Activated CD4-positive, alpha-beta T cell treated with anti-CD3 and anti-CD28 coated beads for 1 hour (primary cell): ENCODE results near the gene TTLL10.
A peak's percentile ranks its signal among the peaks of the same experiment; 100 is the strongest.

ENCODE experiments used
- DNase-seq: peaks from one replicate; pipeline ENCODE4 v3.0.0-alpha.2; 2020

Gene TTLL10

GRCh38 chr1:1173793-1174415, at the start of gene TTLL10:
Gene TTLL10 (plus strand): TSS chr1:1173880. CDS start chr1:1179216, 5,336 bp downstream.
- peak; percentile 32 for DNase-seq

DNA sequence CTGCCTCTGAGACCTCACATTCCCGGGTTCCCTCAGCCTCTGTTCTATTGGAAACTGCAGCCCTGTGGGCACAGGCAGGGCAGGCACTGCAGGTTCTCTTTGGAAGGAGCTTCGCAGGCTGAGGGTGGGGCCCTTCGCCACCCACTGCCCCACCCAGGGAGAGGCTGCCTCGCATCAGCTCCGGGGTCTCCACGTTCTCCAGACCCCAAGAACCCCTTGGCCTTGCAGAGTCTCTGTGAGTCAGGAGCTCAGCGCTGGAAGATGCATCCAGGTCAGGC, 49.2 kb upstream of the TTLL10 start:
- DNase-seq, result no peak

GRCh38 chr1:1124786-1125642, 48.7 kb upstream of the TTLL10 start:
- DNase-seq, result no peak

GRCh38 chr1:1125945-1126344, 47.7 kb upstream of the TTLL10 start:
- no peak for DNase-seq

DNA sequence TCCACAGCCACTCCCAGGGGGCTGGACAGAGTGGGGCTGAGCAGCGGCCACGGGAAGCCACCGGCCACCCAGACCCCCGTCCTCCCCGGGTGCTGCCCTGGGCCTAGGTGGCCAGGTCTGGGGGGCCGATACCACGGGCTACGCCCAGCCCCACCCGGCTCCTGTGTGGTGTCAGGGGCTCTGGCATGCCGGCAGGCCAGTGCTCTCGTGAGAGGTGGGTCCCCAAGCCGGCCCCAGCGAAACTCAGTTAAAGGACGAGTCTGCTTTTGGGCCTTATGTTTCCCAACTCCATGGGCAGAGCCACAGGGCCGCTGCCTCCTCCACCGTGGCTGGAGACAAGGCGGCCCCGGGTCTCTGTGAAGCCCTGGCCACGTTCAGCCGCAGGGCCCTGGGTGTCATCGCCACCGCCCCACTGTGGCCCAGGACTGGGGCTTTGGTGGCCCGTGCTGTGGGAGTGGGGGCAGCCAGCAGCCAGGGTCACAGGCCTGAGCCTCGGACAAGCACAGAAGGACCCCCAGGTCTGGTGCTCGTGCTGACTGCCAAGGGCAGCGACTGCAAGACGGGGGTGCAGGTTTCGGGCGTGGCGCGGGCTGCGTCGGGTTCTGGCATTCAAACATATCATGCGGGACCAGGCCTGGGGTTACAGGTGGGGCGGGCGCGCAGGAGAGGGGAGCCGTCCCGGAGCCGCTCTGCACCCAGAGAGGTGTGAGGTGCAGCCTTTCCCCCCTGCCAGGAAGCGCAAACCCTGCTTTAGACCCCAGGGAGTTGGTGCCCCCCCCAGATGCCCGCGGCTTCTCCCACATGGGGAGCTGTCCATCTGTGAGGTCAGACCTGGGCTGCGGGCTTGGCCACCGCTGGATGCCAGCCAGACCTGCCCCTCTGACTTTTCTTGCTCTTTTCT, 45.9 kb upstream of the TTLL10 start:
- no peak for DNase-seq

- DNase-seq, result no peak
Observed at GRCh38 chr1:1128454-1129139, 45.1 kb upstream of the TTLL10 start.

- no peak for DNase-seq
Observed at GRCh38 chr1:1129381-1129821, 44.3 kb upstream of the TTLL10 start.

DNA sequence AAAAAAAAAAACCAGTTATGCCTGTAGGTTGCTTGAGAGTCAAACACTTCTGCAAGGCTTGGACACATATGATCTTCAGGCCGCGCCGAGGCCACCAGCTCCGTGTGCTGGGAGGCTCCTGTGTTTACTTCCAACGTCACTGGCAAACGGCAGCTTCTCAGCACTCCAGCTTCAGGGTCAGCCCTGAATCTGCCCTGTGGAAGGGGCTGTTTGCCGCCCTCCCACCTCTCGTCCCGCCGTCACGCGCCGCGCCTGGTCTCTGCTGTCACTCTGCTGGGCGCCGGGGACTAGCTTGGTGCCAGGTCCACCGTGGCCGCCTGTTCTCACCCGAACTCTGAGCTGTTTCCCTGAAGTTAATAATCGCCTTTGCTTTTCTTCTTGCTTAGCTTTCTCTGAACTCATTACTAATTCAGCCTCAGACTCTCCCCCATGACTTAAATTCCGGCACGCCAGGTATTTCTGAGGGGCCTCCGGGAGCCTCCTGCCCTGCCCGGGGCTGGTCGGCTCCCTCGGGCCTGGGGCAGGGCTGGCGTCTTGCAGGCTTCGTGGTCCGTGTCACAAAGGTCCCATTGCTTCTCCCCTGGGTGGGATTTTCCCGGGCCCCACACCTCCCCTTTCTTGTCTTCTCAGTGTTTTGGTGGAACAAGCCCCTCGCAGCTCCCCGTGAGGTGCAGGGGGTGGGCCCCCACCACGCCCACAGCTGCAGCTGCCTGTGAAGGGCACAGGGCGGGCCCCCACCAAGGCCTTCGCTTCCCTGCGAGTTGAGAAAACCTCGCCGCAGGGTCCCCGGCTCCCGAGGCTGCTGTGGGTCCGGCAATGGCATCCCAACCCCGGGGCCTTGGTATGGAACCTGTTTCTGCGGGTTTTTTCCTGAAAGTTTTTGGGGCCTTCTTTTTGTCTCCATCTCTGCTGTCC, 43.2 kb upstream of the TTLL10 start:
- DNase-seq, result no peak

GRCh38 chr1:1132042-1132950, 41.4 kb upstream of the TTLL10 start:
- no peak for DNase-seq

- no peak for DNase-seq
Observed at GRCh38 chr1:1132956-1133750, 40.5 kb upstream of the TTLL10 start.

DNA sequence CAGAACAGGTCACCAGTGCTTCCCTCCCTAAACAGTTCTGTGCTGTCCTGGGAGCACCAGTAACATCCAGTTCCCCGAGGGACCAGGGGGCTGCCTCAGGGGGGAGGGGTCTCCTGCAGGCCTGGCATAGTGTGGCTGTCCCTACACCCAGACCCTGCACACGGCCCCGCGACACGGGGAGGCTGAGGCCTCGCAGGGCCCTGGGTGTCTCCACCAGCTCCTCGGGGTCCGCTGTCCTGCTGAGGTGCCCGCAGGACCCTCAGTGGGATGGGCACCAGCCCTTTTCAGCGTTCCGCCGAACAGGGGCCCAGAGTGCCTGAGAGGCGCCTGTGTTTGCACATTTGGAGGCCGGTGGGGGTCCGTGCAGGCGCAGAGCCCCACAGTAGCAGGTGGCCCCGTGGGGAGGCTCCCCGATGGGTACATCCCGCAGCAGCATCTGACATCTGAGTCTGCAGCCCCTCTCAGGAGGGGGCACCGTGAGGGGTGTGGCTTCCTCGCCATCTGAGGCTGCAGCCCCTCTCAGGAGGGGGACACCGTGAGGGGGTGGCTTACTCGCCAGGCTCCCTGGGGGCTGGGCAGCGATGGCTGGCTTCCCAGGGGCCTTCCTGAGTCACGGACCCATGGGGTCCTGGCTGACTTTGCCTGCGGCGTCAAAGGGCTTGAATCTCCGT, 39.2 kb upstream of the TTLL10 start:
- DNase-seq, result no peak

DNA sequence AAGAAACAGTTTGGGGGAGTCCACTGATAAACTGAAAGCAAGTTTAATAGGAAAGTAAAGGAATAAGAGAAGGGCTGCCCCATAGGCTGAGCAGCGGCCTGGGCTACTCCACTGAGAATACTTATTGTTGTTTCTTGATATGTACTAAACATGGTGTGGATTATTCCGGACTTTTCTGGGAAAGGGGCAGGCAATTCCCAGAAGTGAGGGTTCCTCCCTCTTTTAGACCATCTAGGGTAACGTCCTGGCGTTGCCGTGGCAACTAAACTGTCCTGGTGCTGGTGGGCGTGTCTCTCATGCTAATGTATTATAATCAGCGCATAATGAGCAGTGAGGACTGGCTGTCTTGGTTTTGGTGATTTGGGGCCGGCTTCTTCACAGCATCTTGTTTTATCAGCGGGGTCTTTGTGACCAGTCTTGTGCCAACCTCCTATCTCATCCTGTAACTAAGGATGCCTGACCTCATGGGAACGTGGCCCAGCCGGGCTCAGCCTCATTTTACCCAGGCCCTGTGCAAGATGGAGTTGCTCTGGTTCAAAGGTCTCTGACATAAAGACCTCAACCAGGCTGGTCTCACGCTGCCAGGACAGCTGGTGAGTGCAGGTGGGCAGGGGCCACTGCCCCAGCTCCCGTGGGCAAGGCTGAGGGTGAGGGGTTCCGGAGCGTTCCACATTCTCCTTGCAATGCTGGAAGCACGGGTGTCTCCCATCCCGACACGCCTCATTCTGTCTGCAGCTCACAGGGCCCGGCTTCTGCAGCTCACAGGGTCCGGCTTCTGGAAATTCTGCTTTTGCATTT, 38.1 kb upstream of the TTLL10 start:
- no peak for DNase-seq

DNA sequence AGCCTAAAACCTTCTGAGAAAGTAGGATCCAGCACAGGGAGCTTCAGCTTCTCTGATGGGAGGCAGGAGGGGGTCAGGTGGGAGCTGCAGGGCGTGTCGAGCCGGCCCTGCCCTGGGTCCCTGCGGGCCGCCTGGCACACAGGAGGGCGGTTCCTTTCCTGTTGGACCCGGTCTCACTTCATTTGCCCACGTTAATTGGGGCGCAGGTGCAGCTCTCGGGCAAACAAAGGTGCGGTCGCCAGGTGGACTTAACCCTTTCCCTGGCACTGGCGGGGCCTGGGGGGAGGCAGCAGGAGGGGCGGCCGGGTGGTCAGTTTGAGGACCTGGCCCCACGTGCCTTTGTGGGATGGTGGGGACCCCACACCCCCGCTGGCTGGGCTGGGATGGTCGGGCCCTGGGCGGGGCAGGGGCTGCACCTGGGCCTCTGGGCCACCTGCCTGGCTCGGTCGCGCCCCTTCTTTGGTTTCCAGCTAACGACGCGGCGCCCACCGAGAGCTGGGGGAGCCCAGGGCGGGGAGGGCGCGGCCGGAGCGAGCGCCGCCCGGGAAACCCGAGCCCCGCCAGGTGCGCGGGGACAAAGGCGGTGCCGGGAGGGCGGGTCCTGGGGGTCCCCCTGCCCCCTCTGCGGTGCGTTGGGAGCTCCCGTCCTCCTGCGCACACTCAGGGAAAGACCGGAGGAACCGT, 37.0 kb upstream of the TTLL10 start:
- DNase-seq, result no peak

DNA sequence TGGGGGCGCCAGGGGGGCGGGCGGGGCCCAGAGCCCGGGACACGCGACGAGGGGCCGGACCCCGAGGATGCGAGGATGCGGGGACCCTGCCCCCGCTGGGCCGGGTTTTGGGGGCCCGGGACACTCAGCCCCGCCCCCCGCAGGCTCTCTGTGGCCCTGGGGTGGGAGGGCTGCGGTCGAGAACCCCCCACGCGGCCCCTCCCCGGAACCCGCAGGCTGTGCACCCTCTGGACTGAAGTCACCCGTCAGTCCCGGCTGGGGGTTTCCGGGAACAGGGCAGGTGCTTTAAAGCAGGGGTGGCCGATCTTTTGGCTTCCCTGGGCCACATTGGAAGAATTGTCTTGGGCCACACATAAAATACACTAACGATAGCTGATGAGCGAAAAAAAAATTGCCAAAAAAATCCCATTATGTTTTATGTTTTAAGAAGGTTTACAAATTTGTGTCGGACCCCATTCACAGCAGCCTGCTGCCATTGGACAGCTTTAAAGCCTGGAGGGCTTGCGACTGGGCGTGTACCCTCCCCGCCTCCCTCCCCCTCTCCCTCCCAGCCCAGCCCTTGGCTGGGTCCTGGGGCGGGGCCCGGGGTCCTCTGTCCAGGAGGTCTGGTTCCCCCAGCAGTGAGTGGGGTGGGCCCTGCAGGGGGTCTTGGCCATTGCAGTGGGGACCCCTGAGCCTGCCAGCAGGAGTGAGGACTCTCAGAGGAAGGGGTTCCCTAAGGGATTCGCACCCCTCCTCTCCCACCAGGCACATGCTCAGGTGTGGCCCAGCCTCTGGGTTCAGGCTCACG, 36.2 kb upstream of the TTLL10 start:
- peak; percentile 46 for DNase-seq

DNA sequence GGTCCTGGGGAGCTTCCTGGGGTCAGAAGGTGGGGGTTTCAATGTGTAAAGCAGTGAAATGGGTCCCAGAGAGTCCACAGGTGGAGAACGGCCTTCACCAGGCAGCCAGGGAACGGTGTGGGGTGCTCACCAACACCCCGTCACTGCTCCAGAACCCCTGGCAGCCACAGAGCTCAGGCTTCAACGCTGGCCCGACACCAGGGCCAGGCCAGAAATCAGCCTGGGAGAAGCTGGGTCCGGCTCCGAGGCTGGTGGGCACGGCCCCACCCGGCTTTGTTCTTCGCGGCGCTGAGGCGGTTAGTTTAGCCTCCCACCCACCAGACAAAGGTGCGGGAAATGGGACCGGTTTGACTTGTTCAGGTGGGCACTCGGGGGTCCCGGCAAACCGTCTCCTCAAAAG, 33.0 kb upstream of the TTLL10 start:
- no peak for DNase-seq

DNA sequence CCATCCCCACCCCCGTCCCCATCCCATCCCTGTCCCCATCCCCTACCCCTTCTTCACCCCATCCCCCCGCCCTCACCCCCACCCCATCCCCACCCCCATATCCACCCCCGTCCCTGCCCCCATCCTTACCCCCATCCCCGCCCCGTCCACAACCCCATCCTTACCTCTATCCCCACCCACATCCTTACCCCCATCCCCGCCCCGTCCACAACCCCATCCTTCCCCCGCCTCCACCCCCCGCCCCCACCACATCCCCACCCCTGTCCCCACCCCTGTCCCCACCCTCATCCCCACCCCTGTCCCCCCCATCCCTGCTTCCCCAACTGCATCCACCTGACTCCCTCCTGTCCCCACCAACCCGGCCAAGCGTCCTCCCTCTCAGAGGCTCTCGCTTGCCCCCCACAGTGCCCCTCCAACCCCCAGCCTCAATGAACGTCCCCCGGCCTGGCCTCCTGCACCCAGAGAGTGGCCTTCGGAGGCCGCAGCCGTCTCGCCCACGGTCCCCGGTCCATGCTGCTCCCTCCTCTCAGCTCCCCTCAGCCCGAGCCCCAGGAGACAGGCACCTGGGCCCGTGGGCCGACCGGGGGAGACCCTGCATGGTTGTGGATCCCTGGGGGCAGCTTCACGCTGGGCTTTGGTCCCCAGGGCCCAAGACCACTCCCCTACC, 32.3 kb upstream of the TTLL10 start:
- no peak for DNase-seq

DNA sequence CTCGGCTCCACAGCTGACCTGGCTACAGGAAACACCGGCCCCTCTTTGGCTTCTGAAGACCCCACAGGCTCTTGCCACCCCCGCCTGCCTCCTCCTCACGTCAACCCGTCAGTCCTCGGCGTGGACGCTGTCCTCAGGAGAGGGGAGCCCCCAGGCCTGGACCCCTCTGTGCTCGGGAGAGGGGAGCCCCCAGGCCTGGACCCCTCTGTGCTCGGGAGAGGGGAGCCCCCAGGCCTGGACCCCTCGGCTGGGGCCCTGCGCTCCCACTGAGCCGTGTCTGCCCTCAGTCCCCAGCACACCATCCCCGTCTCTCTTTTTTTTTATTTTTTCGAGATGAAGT, 31.8 kb upstream of the TTLL10 start:
- DNase-seq, result no peak
